Smooth muscle cell (in vitro differentiated cells): Measurements from ENCODE around the gene ZNF622. TPM values are rescaled to one million over a fixed set of nuclear protein-coding genes. Genes with fewer than 3 reads are reported as not detected.

ENCODE experiments used
- DNase-seq: peaks from one replicate; lab custom pipeline; 2025; ENCODE audit not compliant: unreplicated experiment; lab: John Stamatoyannopoulos, UW
- H2AFZ ChIP-seq: fragments of 200-600 bp; sonication (generic); 2 replicates; pipeline ENCODE4 v1.6.0; 2016; ENCODE audit warnings: antibody characterized with exemption, low read depth, mild to moderate bottlenecking
- H3F3A ChIP-seq: fragments of 200-600 bp; sonication (generic); 2 replicates; pipeline ENCODE4 v1.6.0; 2017; ENCODE audit warnings: antibody characterized with exemption, low read depth
- H3K27ac ChIP-seq: fragments of 200-600 bp; sonication (generic); 2 replicates; pipeline ENCODE4 v1.5.1; 2016; ENCODE audit warnings: low read depth, mild to moderate bottlenecking
- H3K27me3 ChIP-seq: fragments of 200-600 bp; sonication (generic); 2 replicates; pipeline ENCODE4 v1.6.1; 2016; ENCODE audit warnings: low read depth, mild to moderate bottlenecking
- H3K36me3 ChIP-seq: fragments of 200-600 bp; sonication (generic); 2 replicates; pipeline ENCODE4 v1.5.1; 2016; ENCODE audit warnings: low read depth
- H3K4me1 ChIP-seq: fragments of 200-600 bp; sonication (generic); 2 replicates; pipeline ENCODE4 v1.5.1; 2016; ENCODE audit warnings: low read depth
- H3K4me2 ChIP-seq: fragments of 200-600 bp; sonication (generic); 2 replicates; pipeline ENCODE4 v1.6.0; 2016; ENCODE audit warnings: mild to moderate bottlenecking
- H3K4me3 ChIP-seq: fragments of 200-600 bp; sonication (generic); 2 replicates; pipeline ENCODE4 v1.5.1; 2016; ENCODE audit warnings: mild to moderate bottlenecking
- H3K79me2 ChIP-seq: fragments of 200-600 bp; sonication (generic); 2 replicates; pipeline ENCODE4 v1.6.0; 2016; ENCODE audit warnings: low read depth, mild to moderate bottlenecking
- H3K9ac ChIP-seq: fragments of 200-600 bp; sonication (generic); 2 replicates; pipeline ENCODE4 v1.6.0; 2016; ENCODE audit warnings: low read depth
- H3K9me3 ChIP-seq: fragments of 200-600 bp; sonication (generic); replicated peaks from 2 replicates; pipeline ENCODE4 v1.5.1; 2016; ENCODE audit warnings: low read depth
- H4K20me1 ChIP-seq: fragments of 200-600 bp; sonication (generic); 2 replicates; pipeline ENCODE4 v1.6.0; 2016; ENCODE audit warnings: low read depth
- WGBS: methylation state at CpG from one replicate; pipeline ENCODE4 v1.1.7; 2016; ENCODE audit warnings: low lambda C conversion rate; 5-methylcytosine and 5-hydroxymethylcytosine counted together
- polyA plus RNA-seq: library from polyadenylated mRNA; unstranded; fragments of >200 nt; fragmentation: Nextera tagmentation; extraction: Ambion mirVana; gene quantifications from 2 replicates; pipeline ENCODE4 v1.2.1, GENCODE V29; 2016
- total RNA-seq: library from RNA; depleted of rRNA; stranded (reverse); fragments of >200 nt; gene quantifications from 2 replicates; pipeline ENCODE4 v1.2.3, GENCODE V29; 2014
- TF ChIP-seq, protein P1 (sequence below): fragments of 200-600 bp; sonication (generic); IDR thresholded peaks from 2 replicates; pipeline ENCODE4 v1.5.1; 2017; ENCODE audit warnings: borderline replicate concordance, mild to moderate bottlenecking, antibody characterized with exemption; ENCODE audit not compliant: insufficient read depth, poor library complexity, severe bottlenecking

The ZNF622 gene
- total and polyA plus RNA-seq, 2 experiments from 2014 or later = 38.0 to 68.0 TPM

DNA sequence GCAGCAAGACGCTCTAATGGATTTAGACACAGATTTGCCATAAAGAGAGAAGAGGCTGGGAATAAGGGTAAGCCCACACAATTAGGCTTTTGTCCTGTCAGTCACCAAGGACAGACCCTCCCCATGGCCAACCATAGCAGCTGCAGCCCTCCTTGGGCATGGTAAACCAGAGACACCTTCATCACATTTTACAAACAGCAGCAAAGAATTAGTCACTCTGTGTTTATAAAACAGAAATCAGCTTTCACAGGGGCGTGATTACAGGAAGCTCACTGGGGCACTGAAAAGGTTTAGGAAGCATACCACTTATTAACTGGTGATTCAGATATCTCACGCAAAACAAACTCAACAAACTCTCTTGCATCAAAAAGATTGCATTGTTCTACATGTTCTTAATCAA lies 37.3 kb upstream of the ZNF622 start:
- Histone ChIP-seq H3K4me3 (no peak overlapping the region), H4K20me1 (no peaks in the 10 kb centered on the region), H3K27me3 (no peaks in the 10 kb centered on the region), H2AFZ (no peak overlapping the region), H3K79me2 (no peaks in the 10 kb centered on the region), H3F3A (no peaks in the 10 kb centered on the region), H3K27ac (peak overlapping the region; percentile 23), H3K4me1 (no peaks in the 10 kb centered on the region), H3K9ac (no peak overlapping the region), H3K4me2 (peak overlapping the region; percentile 29), H3K36me3 (no peaks in the 10 kb centered on the region), H3K9me3 (no peaks in the 10 kb centered on the region)
- TF ChIP-seq, protein P1, sequence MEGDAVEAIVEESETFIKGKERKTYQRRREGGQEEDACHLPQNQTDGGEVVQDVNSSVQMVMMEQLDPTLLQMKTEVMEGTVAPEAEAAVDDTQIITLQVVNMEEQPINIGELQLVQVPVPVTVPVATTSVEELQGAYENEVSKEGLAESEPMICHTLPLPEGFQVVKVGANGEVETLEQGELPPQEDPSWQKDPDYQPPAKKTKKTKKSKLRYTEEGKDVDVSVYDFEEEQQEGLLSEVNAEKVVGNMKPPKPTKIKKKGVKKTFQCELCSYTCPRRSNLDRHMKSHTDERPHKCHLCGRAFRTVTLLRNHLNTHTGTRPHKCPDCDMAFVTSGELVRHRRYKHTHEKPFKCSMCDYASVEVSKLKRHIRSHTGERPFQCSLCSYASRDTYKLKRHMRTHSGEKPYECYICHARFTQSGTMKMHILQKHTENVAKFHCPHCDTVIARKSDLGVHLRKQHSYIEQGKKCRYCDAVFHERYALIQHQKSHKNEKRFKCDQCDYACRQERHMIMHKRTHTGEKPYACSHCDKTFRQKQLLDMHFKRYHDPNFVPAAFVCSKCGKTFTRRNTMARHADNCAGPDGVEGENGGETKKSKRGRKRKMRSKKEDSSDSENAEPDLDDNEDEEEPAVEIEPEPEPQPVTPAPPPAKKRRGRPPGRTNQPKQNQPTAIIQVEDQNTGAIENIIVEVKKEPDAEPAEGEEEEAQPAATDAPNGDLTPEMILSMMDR = no peak
- no peak for DNase-seq
- WGBS = 20% methylated on average over 3 of the region's 3 CpGs

- Histone ChIP-seq H3K4me3 (no peak overlapping the region), H3K27me3 (no peaks in the 10 kb centered on the region), H3K4me2 (no peak overlapping the region), H3K4me1 (no peaks in the 10 kb centered on the region), H3K9me3 (no peaks in the 10 kb centered on the region), H3K36me3 (no peaks in the 10 kb centered on the region), H3K79me2 (no peaks in the 10 kb centered on the region), H3F3A (no peaks in the 10 kb centered on the region), H4K20me1 (no peaks in the 10 kb centered on the region), H2AFZ (no peak overlapping the region), H3K9ac (no peak overlapping the region), H3K27ac (no peak overlapping the region)
- TF ChIP-seq, protein P1 = no peak
- 92% methylated on average over 5 of the region's 5 CpGs for WGBS
- no peak for DNase-seq
Measured at GRCh38 chr5:16500024-16500423, 34.4 kb upstream of the ZNF622 start.

DNA sequence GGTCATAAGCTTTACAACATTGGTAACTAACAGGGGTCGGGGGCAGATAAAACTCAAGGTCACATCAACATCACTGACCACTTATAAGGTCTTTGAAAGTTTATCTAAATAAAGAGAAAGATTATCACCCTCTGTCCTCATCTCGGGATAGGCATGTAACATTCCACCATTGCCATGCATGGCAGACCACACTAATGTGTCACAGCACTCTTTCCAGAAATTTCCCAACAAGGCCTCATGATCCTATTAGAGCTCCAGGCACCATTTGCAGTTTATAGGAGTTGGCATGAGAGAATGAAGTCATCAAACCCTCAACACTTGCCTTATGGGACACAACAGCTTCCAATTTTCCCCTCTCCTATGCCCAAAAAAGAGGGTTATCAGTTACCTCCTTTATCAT lies 31.9 kb upstream of the ZNF622 start:
- Histone ChIP-seq H3K79me2 (no peaks in the 10 kb centered on the region), H3K4me3 (no peak overlapping the region), H2AFZ (no peak overlapping the region), H4K20me1 (no peaks in the 10 kb centered on the region), H3K27ac (no peak overlapping the region), H3K4me2 (no peak overlapping the region), H3K4me1 (no peaks in the 10 kb centered on the region), H3K36me3 (no peaks in the 10 kb centered on the region), H3K9me3 (no peaks in the 10 kb centered on the region), H3K9ac (no peak overlapping the region), H3K27me3 (no peaks in the 10 kb centered on the region), H3F3A (no peaks in the 10 kb centered on the region)
- TF ChIP-seq, protein P1 = no peak
- 80% methylated on average over 2 of the region's 2 CpGs for WGBS
- DNase-seq = no peak

DNA sequence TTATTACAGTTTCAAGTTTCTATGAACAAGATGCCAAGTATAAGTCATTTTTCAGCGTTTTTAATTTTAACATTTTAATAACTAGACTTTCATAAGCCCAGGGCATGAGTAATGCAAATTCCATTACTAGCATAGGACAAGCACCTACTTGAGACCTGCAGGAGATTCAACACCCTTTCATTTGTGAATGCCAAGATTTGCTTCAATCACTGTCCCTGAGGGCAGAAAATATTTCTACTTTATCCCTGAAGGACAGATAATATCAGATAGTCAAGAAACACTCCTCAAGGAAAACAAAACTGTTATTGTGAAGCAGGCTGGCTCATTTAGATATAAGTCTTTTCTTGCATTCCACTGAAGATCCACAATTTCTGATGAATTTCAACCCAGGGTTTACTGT lies 27.7 kb upstream of the ZNF622 start:
- H3K4me2 ChIP-seq = no peak overlapping the region
- H3K4me3 ChIP-seq = no peak overlapping the region
- WGBS = 75% methylated on average over 1 of the region's 1 CpG
- H4K20me1 ChIP-seq = no peaks in the 10 kb centered on the region
- H3K36me3 ChIP-seq = no peaks in the 10 kb centered on the region
- DNase-seq = no peak
- no peaks in the 10 kb centered on the region for H3K27me3 ChIP-seq
- H2AFZ ChIP-seq = no peak overlapping the region
- H3K27ac ChIP-seq = peak overlapping the region; percentile 86
- no peaks in the 10 kb centered on the region for H3K4me1 ChIP-seq
- no peaks in the 10 kb centered on the region for H3K9me3 ChIP-seq
- H3K9ac ChIP-seq = peak overlapping the region; percentile 76
- no peaks in the 10 kb centered on the region for H3F3A ChIP-seq
- H3K79me2 ChIP-seq = no peaks in the 10 kb centered on the region
- TF ChIP-seq, protein P1 = no peak
